ENCODE measurements around the gene SEMA4G.
A peak's percentile ranks its signal among the peaks of the same experiment; 100 is the strongest.

Gene SEMA4G

DNA sequence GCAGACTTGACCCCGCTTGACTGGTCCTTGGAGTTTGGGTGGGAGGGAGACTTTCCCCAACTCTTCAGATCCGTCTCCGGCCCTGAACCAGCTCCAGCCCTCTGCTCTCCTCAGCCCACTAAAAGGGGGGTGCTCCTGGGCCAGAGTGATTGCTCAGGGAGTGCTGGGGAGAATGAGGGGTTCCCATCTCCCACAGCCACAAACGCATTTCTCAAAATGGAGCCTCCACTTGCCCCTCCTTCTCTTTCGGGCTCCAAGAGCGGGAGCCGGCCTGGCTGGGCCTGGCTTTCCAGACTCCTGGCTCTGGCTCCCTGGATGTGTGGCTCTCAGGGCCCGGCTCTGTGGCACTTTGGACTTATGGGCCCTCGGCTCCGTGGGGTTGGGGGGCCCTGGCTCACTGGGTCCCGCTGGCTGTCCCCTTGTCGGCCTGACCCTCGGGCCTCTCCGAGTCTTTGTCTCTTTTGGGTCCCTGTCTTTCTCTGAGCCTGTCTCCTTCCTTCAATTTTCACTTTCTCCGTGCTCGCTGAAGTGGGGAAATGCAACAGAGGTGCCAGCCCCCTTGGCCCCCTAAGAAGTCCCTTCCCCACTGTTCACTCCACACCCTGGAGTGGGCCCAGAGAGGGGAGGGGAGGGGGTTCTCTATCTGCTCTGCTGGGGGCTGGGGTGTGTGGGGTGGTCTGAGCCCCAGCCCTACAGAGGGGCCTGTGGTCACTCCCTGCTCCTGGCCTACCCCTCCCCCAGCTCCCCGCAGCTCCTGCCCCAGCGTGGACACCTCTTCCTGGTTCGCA lies 31.0 kb downstream of the SEMA4G start:
- ChIA-PET POLR2A (interaction anchor here (0.6 to 1.2 kb wide), 2 partner anchors 41 to 60 kb away, joined by 3 to 8 read pairs; no protein-coding TSS in a partner anchor), CTCF (interaction anchor here (0.6 to 16.6 kb wide), 7 partner anchors 12 to 141 kb away, joined by 3 to 274 read pairs (median 3); partner anchors contain the start of genes MRPL43, PDZD7, SFXN3 and TWNK)
- Histone ChIP-seq H3K4me1 (ENCODE audit: control insufficient read depth, insufficient read depth, low read length) (peaks cover 8% of the 10 kb centered on the region), H3K9me3 (ENCODE audit: control insufficient read depth, insufficient read depth, low read depth, low read length) (no peaks in the 10 kb centered on the region), H3K27ac (ENCODE audit: extremely low read depth, low read depth, low read length) (peak overlapping the region; percentile 94), H3K4me3 (ENCODE audit: low read depth, low read length) (peak overlapping the region; percentile 57), H3K36me3 (ENCODE audit: control insufficient read depth in 2 of 2, insufficient read depth in 1 of 2, low read length in 2 of 2) (peaks cover 8 to 42% of the 10 kb centered on the region in 2 experiments; a peak in 2 of 3 replicates)
- TF ChIP-seq HOXD13 (CRISPR knock-in tag; IDR thresholded peaks at IDR 0.05; ENCODE audit: borderline replicate concordance) (no peak), ZNF501 (tag by site-specific recombination; IDR thresholded peaks at IDR 0.05) (0 out of 2 replicates have a peak, but pooled peaks have one; percentile 27), GLIS2 (tag by site-specific recombination; IDR thresholded peaks at IDR 0.05) (peak; percentile 59), ZNF335 (tag by site-specific recombination; conservative IDR thresholded peaks at IDR 0.05) (peak; percentile 12; the same call in 1 of the 2 replicates), ZNF521 (tag by site-specific recombination; IDR thresholded peaks at IDR 0.05) (no peak), ZBTB20 (tag by site-specific recombination; IDR thresholded peaks at IDR 0.05) (peak; percentile 7; the same call in 1 of the 2 replicates)
- TF ChIP-seq, protein P1, sequence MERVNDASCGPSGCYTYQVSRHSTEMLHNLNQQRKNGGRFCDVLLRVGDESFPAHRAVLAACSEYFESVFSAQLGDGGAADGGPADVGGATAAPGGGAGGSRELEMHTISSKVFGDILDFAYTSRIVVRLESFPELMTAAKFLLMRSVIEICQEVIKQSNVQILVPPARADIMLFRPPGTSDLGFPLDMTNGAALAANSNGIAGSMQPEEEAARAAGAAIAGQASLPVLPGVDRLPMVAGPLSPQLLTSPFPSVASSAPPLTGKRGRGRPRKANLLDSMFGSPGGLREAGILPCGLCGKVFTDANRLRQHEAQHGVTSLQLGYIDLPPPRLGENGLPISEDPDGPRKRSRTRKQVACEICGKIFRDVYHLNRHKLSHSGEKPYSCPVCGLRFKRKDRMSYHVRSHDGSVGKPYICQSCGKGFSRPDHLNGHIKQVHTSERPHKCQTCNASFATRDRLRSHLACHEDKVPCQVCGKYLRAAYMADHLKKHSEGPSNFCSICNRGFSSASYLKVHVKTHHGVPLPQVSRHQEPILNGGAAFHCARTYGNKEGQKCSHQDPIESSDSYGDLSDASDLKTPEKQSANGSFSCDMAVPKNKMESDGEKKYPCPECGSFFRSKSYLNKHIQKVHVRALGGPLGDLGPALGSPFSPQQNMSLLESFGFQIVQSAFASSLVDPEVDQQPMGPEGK (tag by site-specific recombination; IDR thresholded peaks at IDR 0.05) = peak; percentile 13

DNA sequence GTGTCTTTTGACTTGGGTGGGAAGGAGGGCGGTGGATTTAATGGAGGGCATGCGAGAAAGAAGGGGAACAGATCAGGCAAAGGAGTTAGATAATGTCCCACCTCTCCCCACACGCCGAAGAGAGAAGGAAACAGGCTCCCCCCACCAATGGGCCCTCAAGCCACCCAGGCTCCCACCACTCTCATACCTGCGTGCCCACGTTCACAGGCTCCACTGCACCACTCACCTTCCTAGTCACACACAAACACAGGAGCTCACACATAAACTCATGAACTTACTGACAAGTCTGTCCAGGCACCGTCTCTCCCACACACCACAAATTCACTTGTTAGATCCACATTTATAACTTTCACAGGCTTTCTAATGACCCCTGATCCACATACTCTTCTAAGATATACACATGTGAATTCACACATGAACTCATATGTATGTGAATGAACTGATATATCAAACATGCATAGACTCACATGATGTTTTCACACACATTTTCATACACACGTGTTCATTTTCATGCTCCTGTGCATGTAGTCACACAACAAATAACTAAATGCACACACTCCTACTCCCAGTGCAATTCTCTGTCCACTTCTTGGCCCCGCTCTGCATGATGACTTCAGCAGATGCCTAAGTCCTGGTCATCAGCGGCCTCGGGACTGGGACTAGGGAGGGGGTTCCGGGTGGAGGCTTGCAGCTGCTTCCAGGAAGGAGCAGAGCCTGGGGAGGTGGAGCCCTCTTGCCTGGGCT lies 31.8 kb downstream of the SEMA4G start:
- POLR2A ChIA-PET = no interaction called here
- CTCF ChIA-PET = interaction anchor here (0.6 to 16.6 kb wide), 7 partner anchors 9 to 54 kb away, joined by 3 to 274 read pairs (median 4); no protein-coding TSS in a partner anchor
- peak overlapping the region; percentile 57 for H3K4me3 ChIP-seq (ENCODE audit: low read depth, low read length)

More for the DNA sequence above, 31.8 kb downstream of the SEMA4G start:
- H3K27ac ChIP-seq (ENCODE audit: extremely low read depth, low read depth, low read length) = peak overlapping the region; percentile 94
- peaks cover 8 to 50% of the 10 kb centered on the region in 2 experiments; a peak in 2 of 3 replicates for H3K36me3 ChIP-seq (ENCODE audit: control insufficient read depth in 2 of 2, insufficient read depth in 1 of 2, low read length in 2 of 2)
- TF ChIP-seq PRDM1 (tag by site-specific recombination; IDR thresholded peaks at IDR 0.05) (peak; percentile 59), ZNF184 (tag by site-specific recombination; IDR thresholded peaks at IDR 0.05) (no peak), TRIM28 (IDR thresholded peaks at IDR 0.05; ENCODE audit: borderline replicate concordance, low read length) (0 out of 2 replicates have a peak, but pooled peaks have one; percentile 20), OVOL3 (tag by site-specific recombination; IDR thresholded peaks at IDR 0.05) (no peak), SCRT2 (tag by site-specific recombination; IDR thresholded peaks at IDR 0.05) (0 out of 2 replicates have a peak, but pooled peaks have one; percentile 20)
- TF ChIP-seq, protein P2, sequence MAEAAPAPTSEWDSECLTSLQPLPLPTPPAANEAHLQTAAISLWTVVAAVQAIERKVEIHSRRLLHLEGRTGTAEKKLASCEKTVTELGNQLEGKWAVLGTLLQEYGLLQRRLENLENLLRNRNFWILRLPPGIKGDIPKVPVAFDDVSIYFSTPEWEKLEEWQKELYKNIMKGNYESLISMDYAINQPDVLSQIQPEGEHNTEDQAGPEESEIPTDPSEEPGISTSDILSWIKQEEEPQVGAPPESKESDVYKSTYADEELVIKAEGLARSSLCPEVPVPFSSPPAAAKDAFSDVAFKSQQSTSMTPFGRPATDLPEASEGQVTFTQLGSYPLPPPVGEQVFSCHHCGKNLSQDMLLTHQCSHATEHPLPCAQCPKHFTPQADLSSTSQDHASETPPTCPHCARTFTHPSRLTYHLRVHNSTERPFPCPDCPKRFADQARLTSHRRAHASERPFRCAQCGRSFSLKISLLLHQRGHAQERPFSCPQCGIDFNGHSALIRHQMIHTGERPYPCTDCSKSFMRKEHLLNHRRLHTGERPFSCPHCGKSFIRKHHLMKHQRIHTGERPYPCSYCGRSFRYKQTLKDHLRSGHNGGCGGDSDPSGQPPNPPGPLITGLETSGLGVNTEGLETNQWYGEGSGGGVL (tag by site-specific recombination; IDR thresholded peaks at IDR 0.05) = peak; percentile 37; the same call in 1 of the 2 replicates
- TF ChIP-seq, protein P3, sequence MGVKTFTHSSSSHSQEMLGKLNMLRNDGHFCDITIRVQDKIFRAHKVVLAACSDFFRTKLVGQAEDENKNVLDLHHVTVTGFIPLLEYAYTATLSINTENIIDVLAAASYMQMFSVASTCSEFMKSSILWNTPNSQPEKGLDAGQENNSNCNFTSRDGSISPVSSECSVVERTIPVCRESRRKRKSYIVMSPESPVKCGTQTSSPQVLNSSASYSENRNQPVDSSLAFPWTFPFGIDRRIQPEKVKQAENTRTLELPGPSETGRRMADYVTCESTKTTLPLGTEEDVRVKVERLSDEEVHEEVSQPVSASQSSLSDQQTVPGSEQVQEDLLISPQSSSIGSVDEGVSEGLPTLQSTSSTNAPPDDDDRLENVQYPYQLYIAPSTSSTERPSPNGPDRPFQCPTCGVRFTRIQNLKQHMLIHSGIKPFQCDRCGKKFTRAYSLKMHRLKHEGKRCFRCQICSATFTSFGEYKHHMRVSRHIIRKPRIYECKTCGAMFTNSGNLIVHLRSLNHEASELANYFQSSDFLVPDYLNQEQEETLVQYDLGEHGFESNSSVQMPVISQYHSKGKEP (tag by site-specific recombination; IDR thresholded peaks at IDR 0.05) = no peak
- peaks cover 8% of the 10 kb centered on the region for H3K4me1 ChIP-seq (ENCODE audit: control insufficient read depth, insufficient read depth, low read length)
- H3K9me3 ChIP-seq (ENCODE audit: control insufficient read depth, insufficient read depth, low read depth, low read length) = no peaks in the 10 kb centered on the region

All from HEK293 (cell line).